ENCODE results near the gene ST14. TPM values are rescaled to one million over a fixed set of nuclear protein-coding genes. Genes with fewer than 3 reads are reported as not detected.

Gene ST14
- total RNA-seq, 3 donors from 2014 or later, result 260 to 622 (median 508) TPM

- peaks cover 4% of the 10 kb centered on the region for H3K36me3 ChIP-seq (ENCODE audit: low read depth)
- intact Hi-C loops (cut with DNase I, micrococcal nuclease), result no loop called here
- no peaks in the 10 kb centered on the region for H3K9me3 ChIP-seq
Observed at GRCh38 chr11:130202009-130202817, 42.6 kb downstream of the ST14 start.

GRCh38 chr11:130202818-130203689, 43.5 kb downstream of the ST14 start:
- no peak for TF ChIP-seq CTCF (IDR thresholded peaks at IDR 0.05)
- Histone ChIP-seq H3K36me3 (ENCODE audit: low read depth) (peaks cover 4% of the 10 kb centered on the region), H3K4me3 (no peak overlapping the region), H3K9me3 (no peaks in the 10 kb centered on the region), H3K4me1 (ENCODE audit: low read depth) (no peaks in the 10 kb centered on the region)
- ATAC-seq (no peak), DNase-seq (peak in 2 of 3 donors; percentile 28 to 39)
- intact Hi-C loops (cut with DNase I, micrococcal nuclease), result no loop called here

More at GRCh38 chr11:130202009-130202817, 42.6 kb downstream of the ST14 start:
- no peak for TF ChIP-seq CTCF (IDR thresholded peaks at IDR 0.05)
- no peak overlapping the region for H3K4me3 ChIP-seq
- peak in 2 of 3 donors; percentile 22 to 28 for DNase-seq
- ATAC-seq, result no peak
- H3K4me1 ChIP-seq (ENCODE audit: low read depth), result no peaks in the 10 kb centered on the region

DNA sequence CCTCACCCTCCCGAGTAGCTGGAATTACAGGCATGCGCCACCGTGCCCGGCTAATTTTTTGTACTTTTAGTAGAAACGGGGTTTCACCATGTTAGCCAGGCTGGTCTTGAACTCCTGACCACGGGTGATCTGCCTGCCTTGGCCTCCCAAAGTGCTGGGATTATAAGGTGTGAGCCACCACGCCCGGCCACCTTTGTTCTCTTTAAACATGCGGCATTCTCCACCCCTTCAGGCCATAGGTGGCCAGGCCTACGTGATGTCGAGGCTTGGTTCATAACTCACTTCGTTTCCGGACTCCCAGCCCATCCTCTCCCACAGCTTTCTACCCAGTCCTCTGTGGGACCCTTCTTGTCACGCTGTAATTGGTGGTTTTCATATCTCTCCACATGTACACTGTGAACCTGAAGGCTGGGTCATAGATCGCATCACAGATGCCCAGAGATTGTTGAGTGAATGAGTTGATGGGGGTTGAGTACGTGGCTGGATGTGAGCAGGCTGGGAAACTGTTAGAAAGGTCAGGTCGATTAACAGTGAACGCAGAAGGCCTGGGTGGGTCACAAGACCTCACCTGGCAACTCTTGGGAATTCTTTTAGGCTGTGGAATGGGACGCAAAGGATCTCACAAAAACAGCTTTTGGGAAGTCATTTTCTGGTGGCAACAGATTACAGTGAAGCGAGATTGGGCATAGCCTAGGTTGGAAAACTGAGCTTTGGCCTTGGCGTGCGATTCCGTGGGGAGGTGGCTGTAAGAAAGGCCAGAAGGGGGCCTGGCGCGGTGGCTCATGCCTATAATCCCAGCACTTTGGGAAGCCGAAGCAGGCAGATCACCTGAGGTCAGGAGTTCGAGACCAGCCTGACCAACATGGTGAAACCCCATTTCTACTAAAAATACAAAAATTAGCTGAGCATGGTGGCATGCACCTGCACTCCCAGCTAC, 44.5 kb downstream of the ST14 start:
- Histone ChIP-seq H3K4me1 (ENCODE audit: low read depth) (no peaks in the 10 kb centered on the region), H3K4me3 (no peak overlapping the region), H3K9me3 (no peaks in the 10 kb centered on the region), H3K36me3 (ENCODE audit: low read depth) (peaks cover 5% of the 10 kb centered on the region)
- intact Hi-C loops (cut with DNase I, micrococcal nuclease), result no loop called here
- ATAC-seq (peak; percentile 41), DNase-seq (peak in 2 of 3 donors; percentile 48 to 59)
- TF ChIP-seq CTCF (IDR thresholded peaks at IDR 0.05), result no peak

- Histone ChIP-seq H3K4me1 (ENCODE audit: low read depth) (no peaks in the 10 kb centered on the region), H3K36me3 (ENCODE audit: low read depth) (peaks cover 3% of the 10 kb centered on the region), H3K4me3 (no peak overlapping the region), H3K9me3 (no peaks in the 10 kb centered on the region)
- TF ChIP-seq CTCF (IDR thresholded peaks at IDR 0.05), result no peak
- DNase-seq (peak in 1 of 3 donors; percentile 18), ATAC-seq (no peak)
- intact Hi-C loops (cut with DNase I, micrococcal nuclease), result no loop called here
Observed at GRCh38 chr11:130204703-130205095, 45.1 kb downstream of the ST14 start.

DNA sequence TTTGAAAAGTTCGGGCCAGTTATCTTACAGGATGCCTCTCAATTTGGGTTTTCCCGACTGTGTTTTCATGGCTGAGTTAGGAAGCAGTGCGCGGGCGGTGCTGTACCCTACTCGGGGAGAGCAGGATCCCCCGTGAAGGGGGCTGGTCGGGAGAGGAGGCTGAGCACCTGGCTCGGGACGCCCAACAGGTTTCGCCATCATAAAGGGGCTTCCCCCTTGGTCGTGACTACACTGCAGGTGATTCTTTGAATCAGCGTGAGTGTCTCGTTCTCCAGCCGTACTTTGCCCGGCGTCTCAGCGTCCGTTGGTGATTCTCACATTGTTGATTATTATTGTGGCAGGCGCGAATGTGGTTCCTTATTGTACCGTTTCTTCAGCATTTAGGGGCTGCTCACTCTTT, 46.6 kb downstream of the ST14 start:
- H3K9me3 ChIP-seq, result no peaks in the 10 kb centered on the region
- TF ChIP-seq CTCF (IDR thresholded peaks at IDR 0.05), result no peak
- ATAC-seq (peak; percentile 77), DNase-seq (peak; percentile 6 to 69 (median 55))
- H3K36me3 ChIP-seq (ENCODE audit: low read depth), result peaks cover 6% of the 10 kb centered on the region
- no peak overlapping the region for H3K4me3 ChIP-seq
- intact Hi-C loops (cut with DNase I, micrococcal nuclease), result no loop called here
- no peaks in the 10 kb centered on the region for H3K4me1 ChIP-seq (ENCODE audit: low read depth)
